Small intestine (tissue), 7 donors: ENCODE results near the gene MIB1. TPM values are rescaled to one million over a fixed set of nuclear protein-coding genes. Genes with fewer than 3 reads are reported as not detected.
A peak's percentile ranks its signal among the peaks of the same experiment; 100 is the strongest.

Source experiments
- DNase-seq, 2 donors: peaks; one replicate each; pipeline versions ENCODE4 v3.0.0 to v3.0.0-alpha.2; 2013
- FAIRE-seq: peaks from 2 replicates; lab custom pipeline; 2012; peaks lifted over from hg19 to GRCh38; lab: Jason Lieb, UNC
- H3K27ac ChIP-seq, 3 donors: one replicate each; pipeline ENCODE4 v1.5.1; 2013; ENCODE audit warnings: low read length in 2 of 3, mild to moderate bottlenecking in 2 of 3, control low read depth in 1 of 3, inconsistent platforms in 1 of 3, low read depth in 1 of 3, moderate library complexity in 1 of 3
- H3K27me3 ChIP-seq, 3 donors: one replicate each; pipeline ENCODE4 v1.6.1; 2013; ENCODE audit warnings: low read length in 3 of 3, inconsistent platforms in 1 of 3; ENCODE audit not compliant: control insufficient read depth in 3 of 3, insufficient read depth in 3 of 3
- H3K36me3 ChIP-seq, 3 donors: one replicate each; pipeline ENCODE4 v1.6.1; 2013; ENCODE audit warnings: low read length in 3 of 3, inconsistent platforms in 1 of 3, low read depth in 1 of 3, mild to moderate bottlenecking in 1 of 3, moderate library complexity in 1 of 3; ENCODE audit not compliant: control insufficient read depth in 3 of 3, insufficient read depth in 2 of 3
- H3K4me1 ChIP-seq, 3 donors: one replicate each; pipeline ENCODE4 v1.6.1; 2013; ENCODE audit warnings: low read length in 2 of 3, inconsistent platforms in 1 of 3, low read depth in 1 of 3, mild to moderate bottlenecking in 1 of 3, moderate library complexity in 1 of 3; ENCODE audit not compliant: control insufficient read depth in 3 of 3, insufficient read depth in 2 of 3
- H3K4me3 ChIP-seq, 3 donors: one replicate each; pipeline ENCODE4 v1.5.1; 2013; ENCODE audit warnings: low read length in 3 of 3, control low read depth in 1 of 3, inconsistent platforms in 1 of 3, low read depth in 1 of 3, mild to moderate bottlenecking in 1 of 3, moderate library complexity in 1 of 3
- H3K9me3 ChIP-seq, 2 donors: one replicate each; pipeline ENCODE4 v1.6.1; 2013; ENCODE audit warnings: low read depth in 1 of 2, low read length in 1 of 2; ENCODE audit not compliant: control insufficient read depth in 2 of 2, insufficient read depth in 1 of 2
- WGBS, 3 donors: extraction: QIAGEN DNeasy Blood & Tissue Kit; methylation state at CpG; one replicate each; pipeline ENCODE4 v1.1.7; 2013; 5-methylcytosine and 5-hydroxymethylcytosine counted together
- polyA plus RNA-seq, 4 donors: library from polyadenylated mRNA; stranded (reverse) in 3 of 4; unstranded in 1 of 4; fragments of 200-250 nt in 3 of 4; fragments of 120-200 nt in 1 of 4; gene quantifications; one replicate each; pipeline versions ENCODE4 v1.2.1 to v1.2.3, GENCODE V29; 2013
- donor health status: healthy with polysubstance abuse.
- donor health status: control.
- donor health status: control.
- donor health status: Bipolar disorder and iron deficiency.
- donor health status: healthy.

Gene MIB1
- polyA plus RNA-seq, 4 donors: 3.1 to 23.1 (median 4.3) TPM

DNA sequence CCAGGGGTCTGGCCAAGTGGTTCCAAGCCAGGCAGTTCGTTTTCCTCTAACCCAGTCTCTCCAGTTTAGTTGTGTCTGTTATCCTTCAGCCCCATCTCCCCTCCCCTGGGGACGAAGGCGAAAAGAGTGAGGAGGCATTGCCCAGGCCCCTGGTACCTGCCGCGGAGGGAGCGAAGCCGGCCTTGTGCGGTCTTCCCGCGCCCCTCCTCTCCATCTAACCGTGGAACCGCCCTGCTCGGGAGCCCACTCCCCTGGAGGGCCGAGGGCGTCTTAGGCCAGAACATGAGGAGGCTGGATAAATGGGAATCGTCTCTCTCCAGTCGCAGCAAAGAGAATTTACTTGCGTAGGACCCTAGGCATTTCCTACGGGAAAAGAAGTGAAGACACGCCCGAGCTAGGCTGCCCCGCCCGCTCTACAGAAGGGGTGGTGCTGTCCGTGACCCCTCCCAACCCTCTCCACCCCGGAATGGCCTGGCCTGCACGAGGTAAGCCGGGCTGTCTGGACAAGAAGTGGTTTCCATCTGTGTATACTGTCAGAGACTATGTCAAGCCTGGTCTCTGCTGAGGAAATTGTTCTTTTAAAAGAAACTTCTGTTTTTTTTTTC lies 156.2 kb downstream of the MIB1 start:
- Histone ChIP-seq H3K27me3 (no peaks in the 10 kb centered on the region), H3K36me3 (no peaks in the 10 kb centered on the region), H3K9me3 (no peaks in the 10 kb centered on the region), H3K4me3 (no peak overlapping the region), H3K27ac (no peak overlapping the region), H3K4me1 (peaks cover 4 to 21% (median 4%) of the 10 kb centered on the region in 3 donors)
- WGBS, 3 donors: 50 to 73% (median 72%) methylated on average over 27 of the region's 27 CpGs
- DNase-seq (no peak), FAIRE-seq (no peak)

DNA sequence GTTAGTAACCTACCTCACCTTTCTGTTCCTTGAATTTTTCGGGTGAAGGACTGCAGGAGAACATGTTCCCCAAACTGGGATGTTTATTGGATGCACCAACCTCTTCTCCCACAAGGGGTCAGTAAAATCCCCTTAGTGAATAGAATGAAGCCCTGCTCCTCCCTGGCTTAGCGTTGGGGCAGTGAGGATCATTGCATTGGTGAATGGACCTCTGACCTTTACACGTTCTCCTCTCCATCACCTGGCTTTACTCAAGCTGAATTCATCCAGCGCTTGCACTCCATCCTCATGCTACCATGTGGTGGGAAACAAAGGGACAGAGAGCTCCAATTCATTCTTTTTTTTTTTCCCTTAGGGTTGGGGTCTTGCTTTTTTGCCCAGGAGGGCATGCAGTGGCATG lies 157.2 kb downstream of the MIB1 start:
- 0 to 14% (median 4%) methylated on average over 4 of the region's 4 CpGs for WGBS, 3 donors
- Histone ChIP-seq H3K4me1 (peaks cover 4 to 22% (median 4%) of the 10 kb centered on the region in 3 donors), H3K9me3 (no peaks in the 10 kb centered on the region), H3K4me3 (no peak overlapping the region), H3K27me3 (no peaks in the 10 kb centered on the region), H3K27ac (no peak overlapping the region), H3K36me3 (no peaks in the 10 kb centered on the region)
- FAIRE-seq (no peak), DNase-seq (peak; percentile 70 to 80)

DNA sequence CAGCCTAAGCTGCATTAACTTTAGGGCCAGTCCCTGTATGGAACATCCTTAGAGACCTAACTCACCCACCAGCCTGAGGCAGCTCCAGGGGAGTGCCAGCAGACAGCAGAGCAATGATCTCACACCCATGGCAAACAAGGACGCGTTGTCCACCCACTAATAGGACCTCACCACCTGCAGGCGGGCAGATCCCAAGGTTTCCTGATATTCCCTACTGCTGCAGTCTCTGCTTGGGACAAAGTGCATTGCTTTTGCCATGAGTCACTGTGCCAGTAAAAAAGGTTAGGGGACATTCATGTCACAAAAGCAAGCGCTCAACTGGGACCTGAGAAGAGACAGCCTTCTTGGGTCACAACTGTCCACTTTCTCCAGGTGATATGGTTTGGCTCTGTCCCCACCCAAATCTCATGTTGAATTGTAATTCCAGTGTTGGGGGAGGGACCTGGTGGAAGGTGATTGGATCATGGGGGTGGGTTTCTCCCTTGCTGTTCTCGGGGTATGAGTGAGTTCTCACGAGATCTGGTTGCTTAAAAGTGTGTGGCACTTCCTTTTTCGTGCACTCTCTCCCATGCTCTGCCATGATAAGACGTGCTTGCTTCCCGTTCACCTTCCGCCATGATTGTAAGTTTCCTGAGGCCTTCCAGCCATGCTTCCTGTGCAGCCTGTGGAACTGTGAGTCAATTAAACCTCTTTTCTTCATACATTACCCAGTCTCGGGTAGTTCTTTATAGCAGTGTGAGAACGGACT lies 160.2 kb downstream of the MIB1 start:
- 59 to 80% (median 65%) methylated on average over 12 of the region's 12 CpGs for WGBS, 3 donors
- FAIRE-seq: no peak

DNA sequence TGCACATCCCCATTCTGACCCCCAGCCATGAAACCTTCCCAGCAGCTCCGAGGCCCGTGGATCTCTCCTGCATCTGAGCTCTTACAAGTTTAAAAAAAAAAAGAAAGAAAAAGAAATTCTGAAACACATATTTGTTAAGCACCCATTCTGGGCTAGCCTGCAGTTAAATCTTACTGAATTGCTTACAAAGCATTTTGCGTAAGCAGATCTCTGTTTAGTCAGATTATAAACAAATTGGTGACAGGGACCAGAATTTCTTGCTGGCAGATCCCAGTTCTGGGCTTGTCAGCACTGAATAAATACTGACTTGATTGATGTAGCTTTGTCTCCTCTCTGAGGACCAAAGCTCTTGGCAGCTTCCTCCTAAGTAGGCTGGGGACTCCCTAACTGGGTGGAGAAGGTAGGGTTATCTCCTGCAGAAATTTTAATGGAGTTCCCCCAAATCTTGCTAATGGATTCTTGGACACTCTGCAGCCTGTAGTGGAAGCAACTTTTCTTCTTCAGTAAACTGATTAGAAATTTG lies 160.9 kb downstream of the MIB1 start:
- Histone ChIP-seq H3K36me3 (no peaks in the 10 kb centered on the region), H3K27me3 (no peaks in the 10 kb centered on the region), H3K9me3 (no peaks in the 10 kb centered on the region), H3K4me3 (no peak overlapping the region), H3K27ac (no peak overlapping the region), H3K4me1 (peaks cover 4 to 33% (median 6%) of the 10 kb centered on the region in 3 donors)
- no peak for DNase-seq
- no peak for FAIRE-seq
- 53 to 68% (median 67%) methylated on average over 3 of the region's 3 CpGs for WGBS, 3 donors

More for the DNA sequence above, 160.2 kb downstream of the MIB1 start:
- Histone ChIP-seq H3K9me3 (no peaks in the 10 kb centered on the region), H3K27ac (peak overlapping the region in 1 of 3 donors; percentile 49), H3K36me3 (no peaks in the 10 kb centered on the region), H3K4me1 (peaks cover 4 to 33% (median 6%) of the 10 kb centered on the region in 3 donors), H3K27me3 (no peaks in the 10 kb centered on the region), H3K4me3 (no peak overlapping the region)
- peak; percentile 85 to 94 for DNase-seq

DNA sequence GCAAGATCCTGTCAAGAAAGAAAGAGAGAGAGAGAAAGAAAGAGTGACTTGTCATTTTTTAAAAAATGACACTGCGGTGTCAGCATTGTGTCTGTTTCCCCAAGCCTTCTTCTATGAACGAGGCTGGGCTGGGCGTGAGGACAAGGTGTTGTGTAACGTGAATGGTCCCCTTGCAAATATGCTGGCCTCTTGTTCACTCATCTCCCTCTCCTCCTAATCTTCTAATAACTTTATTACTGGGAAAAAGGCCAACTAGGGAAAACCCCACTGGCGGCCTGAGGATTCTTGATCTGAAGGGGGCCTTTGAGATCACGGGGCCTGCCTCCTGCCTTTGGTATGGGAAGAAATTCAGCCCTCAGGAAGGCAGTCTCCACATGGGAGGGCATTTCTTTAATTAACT lies 163.1 kb downstream of the MIB1 start:
- Histone ChIP-seq H3K9me3 (no peaks in the 10 kb centered on the region), H3K36me3 (no peaks in the 10 kb centered on the region), H3K27me3 (no peaks in the 10 kb centered on the region), H3K4me1 (peaks cover 4 to 30% (median 6%) of the 10 kb centered on the region in 3 donors), H3K27ac (no peak overlapping the region), H3K4me3 (no peak overlapping the region)
- FAIRE-seq: no peak
- peak in 1 of 2 donors; percentile 76 for DNase-seq
- WGBS, 3 donors: 12 to 55% (median 31%) methylated on average over 6 of the region's 6 CpGs

DNA sequence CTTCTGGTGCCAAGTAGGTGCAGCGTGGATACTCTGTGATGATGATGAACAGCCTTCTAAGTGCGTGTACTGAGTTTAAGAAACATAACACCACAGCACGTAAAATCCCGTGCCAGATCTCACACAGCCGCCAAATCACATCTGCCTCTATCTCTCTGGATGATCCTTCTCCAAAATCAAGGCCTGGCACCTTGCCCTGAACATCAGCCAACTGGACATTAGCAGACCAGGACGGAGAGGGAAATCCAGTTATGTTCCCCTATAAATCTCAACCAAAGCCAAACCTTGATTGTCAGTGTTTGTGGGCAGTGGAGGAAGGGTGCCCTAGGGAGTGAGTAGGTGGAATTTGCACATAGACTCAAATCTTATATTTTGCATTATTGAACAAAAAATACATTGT lies 164.3 kb downstream of the MIB1 start:
- Histone ChIP-seq H3K27me3 (no peaks in the 10 kb centered on the region), H3K4me1 (peaks cover 4 to 30% (median 6%) of the 10 kb centered on the region in 3 donors), H3K36me3 (no peaks in the 10 kb centered on the region), H3K4me3 (no peak overlapping the region), H3K27ac (no peak overlapping the region), H3K9me3 (no peaks in the 10 kb centered on the region)
- FAIRE-seq: no peak
- WGBS, 3 donors: 50 to 62% (median 60%) methylated on average over 6 of the region's 6 CpGs
- DNase-seq: no peak

DNA sequence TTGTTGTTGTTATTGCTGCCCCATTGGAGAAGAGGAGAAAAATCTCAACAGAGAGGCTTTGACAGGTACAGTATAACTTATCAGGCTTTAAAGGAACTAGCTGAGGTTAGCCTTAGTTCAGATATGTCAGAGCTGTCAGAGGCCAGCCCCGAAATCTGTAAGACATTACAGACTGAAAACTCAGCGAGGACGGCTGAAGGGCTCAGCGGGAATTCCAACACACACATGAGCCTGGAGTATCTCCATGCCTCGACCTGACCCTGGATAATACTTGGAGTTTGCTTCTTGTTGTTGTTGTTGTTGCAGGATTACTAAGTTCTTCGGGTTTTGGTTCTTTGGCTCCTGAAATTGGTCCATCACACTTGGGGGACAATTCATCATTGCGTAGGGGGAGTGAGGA lies 166.9 kb downstream of the MIB1 start:
- no peaks in the 10 kb centered on the region for H3K27me3 ChIP-seq
- H3K4me1 ChIP-seq: peaks cover 2 to 13% (median 3%) of the 10 kb centered on the region in 3 donors
- DNase-seq: no peak
- 86 to 92% (median 86%) methylated on average over 7 of the region's 7 CpGs for WGBS, 3 donors
- H3K9me3 ChIP-seq: no peaks in the 10 kb centered on the region
- no peaks in the 10 kb centered on the region for H3K36me3 ChIP-seq
- FAIRE-seq: no peak
- H3K27ac ChIP-seq: no peak overlapping the region
- no peak overlapping the region for H3K4me3 ChIP-seq

DNA sequence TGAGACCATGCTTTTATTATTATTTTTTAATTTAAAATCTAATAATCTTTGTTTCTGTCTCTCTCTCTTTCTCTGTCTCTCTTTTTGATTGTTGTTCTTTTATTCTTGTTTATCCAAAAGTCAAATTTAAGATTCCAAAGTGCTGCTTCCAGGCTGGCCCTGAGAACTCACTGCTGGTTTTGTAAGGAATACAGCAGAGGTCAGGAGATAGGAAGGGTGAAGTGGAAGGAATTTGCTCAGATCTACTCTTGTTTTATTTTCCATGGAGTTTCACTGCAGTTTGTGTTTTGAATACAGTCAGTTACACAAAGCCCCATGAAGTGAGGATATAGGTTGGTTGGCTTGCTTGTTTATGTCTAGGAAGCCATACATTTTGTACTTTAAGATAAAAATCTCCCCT lies 168.1 kb downstream of the MIB1 start:
- Histone ChIP-seq H3K4me1 (peaks cover 3 to 15% (median 5%) of the 10 kb centered on the region in 3 donors), H3K9me3 (no peaks in the 10 kb centered on the region), H3K27me3 (no peaks in the 10 kb centered on the region), H3K4me3 (no peak overlapping the region), H3K27ac (no peak overlapping the region), H3K36me3 (no peaks in the 10 kb centered on the region)
- no peak for FAIRE-seq
- no peak for DNase-seq
